ENCODE data around the gene STK38L. TPM values are rescaled to one million over a fixed set of nuclear protein-coding genes. Genes with fewer than 3 reads are reported as not detected.

The STK38L gene
- total and polyA plus RNA-seq, 2 donors (not counting 1 experiment from before 2014, with no cell fraction given), result 16.5 to 19.9 TPM

DNA sequence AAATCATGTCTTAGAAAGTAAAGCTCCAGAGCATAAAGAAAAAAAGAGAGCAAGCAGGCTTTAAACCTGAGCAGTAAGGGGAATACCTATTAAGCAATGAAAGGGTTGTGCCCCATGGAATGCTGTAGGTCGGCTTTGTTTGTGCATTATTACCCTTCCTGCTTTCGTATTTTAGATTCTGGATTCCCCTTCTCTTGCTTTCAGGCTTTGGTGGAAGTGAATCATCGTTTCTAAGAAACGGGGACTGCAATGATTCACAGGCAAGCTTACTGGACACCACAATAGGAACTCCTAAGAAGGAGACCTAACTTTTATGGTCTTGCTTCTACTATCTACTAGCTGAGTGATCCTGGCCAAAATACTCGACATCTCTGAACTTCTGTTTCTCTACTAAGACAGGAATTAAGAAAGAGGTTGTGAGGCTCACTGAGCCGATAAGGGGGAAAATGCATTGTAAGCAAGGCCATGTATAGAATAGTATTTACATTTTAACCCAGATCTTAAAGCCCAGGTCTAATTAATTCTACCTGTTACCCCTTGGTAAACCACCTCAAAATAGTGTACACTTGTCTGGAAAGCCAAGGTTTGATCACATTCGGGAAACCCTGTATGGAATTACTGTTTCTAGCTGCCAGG is 87.3 kb downstream of the STK38L start:
- Histone ChIP-seq H3K9ac (ENCODE audit: insufficient read depth, low read length) (no peak overlapping the region), H2AFZ (ENCODE audit: low read length) (no peak overlapping the region), H4K20me1 (ENCODE audit: control insufficient read depth, extremely low read depth, insufficient read depth, low read length) (no peaks in the 10 kb centered on the region), H3K27ac (ENCODE audit: insufficient read depth, low read length) (peak overlapping the region; percentile 81), H3K9me3 (ENCODE audit: control insufficient read depth, insufficient read depth, low read depth, low read length) (no peaks in the 10 kb centered on the region), H3K4me2 (ENCODE audit: extremely low read depth, insufficient read depth, low read length) (peak overlapping the region; percentile 99), H3K36me3 (ENCODE audit: control insufficient read depth, insufficient read depth, low read length) (no peaks in the 10 kb centered on the region), H3K4me1 (ENCODE audit: control insufficient read depth, extremely low read depth, insufficient read depth, low read length) (peaks cover 13% of the 10 kb centered on the region), H3K4me3 (replicated peaks in 1 of 4; ENCODE audit: control extremely low read depth in 1 of 4, insufficient read depth in 1 of 4, low read depth in 3 of 4, low read length in 4 of 4) (peak overlapping the region; percentile 4 to 37 (median 12)), H3K79me2 (ENCODE audit: control insufficient read depth, insufficient read depth, low read length) (peaks cover 31% of the 10 kb centered on the region), H3K27me3 (ENCODE audit: control insufficient read depth, insufficient read depth, low read length) (no peaks in the 10 kb centered on the region)
- peak; percentile 86 to 97 for DNase-seq (ENCODE audit: low read depth in 2 of 2)
- TF ChIP-seq EZH2 (IDR thresholded peaks at IDR 0.05; ENCODE audit: low read length, missing control alignments), result no peak
- TF ChIP-seq, protein P1, sequence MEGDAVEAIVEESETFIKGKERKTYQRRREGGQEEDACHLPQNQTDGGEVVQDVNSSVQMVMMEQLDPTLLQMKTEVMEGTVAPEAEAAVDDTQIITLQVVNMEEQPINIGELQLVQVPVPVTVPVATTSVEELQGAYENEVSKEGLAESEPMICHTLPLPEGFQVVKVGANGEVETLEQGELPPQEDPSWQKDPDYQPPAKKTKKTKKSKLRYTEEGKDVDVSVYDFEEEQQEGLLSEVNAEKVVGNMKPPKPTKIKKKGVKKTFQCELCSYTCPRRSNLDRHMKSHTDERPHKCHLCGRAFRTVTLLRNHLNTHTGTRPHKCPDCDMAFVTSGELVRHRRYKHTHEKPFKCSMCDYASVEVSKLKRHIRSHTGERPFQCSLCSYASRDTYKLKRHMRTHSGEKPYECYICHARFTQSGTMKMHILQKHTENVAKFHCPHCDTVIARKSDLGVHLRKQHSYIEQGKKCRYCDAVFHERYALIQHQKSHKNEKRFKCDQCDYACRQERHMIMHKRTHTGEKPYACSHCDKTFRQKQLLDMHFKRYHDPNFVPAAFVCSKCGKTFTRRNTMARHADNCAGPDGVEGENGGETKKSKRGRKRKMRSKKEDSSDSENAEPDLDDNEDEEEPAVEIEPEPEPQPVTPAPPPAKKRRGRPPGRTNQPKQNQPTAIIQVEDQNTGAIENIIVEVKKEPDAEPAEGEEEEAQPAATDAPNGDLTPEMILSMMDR (conservative IDR thresholded peaks at IDR 0.05 in 1 of 2, IDR thresholded peaks at IDR 0.05 in 1 of 2; ENCODE audit: low read depth in 1 of 2, low read length in 2 of 2), result no peak

DNA sequence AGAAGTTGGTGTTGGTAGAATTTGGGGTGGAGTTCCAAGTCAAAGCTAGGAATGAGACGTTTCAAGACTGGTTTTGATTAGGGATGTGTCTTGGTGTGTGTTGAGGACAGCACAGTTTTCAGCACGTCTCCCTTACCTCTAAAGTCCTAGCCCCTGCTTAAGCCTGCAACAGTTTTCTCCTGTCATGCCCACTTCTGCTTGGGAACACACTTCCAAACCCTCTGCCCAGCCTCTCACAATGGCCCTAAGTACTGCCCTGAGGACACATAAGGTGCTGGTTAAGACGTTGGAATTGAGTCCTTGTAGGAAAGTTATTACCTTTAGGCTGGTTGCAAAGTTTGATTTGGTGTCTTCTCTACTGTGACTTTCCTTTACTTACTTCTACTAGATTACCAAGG is 87.8 kb downstream of the STK38L start:
- peak overlapping the region; percentile 58 to 84 (median 76) for H3K4me3 ChIP-seq (replicated peaks in 1 of 4; ENCODE audit: control extremely low read depth in 1 of 4, insufficient read depth in 1 of 4, low read depth in 3 of 4, low read length in 4 of 4)
- no peak overlapping the region for H3K9ac ChIP-seq (ENCODE audit: insufficient read depth, low read length)
- H3K27me3 ChIP-seq (ENCODE audit: control insufficient read depth, insufficient read depth, low read length), result no peaks in the 10 kb centered on the region
- no peak for DNase-seq (ENCODE audit: low read depth in 2 of 2)
- no peaks in the 10 kb centered on the region for H3K9me3 ChIP-seq (ENCODE audit: control insufficient read depth, insufficient read depth, low read depth, low read length)
- no peaks in the 10 kb centered on the region for H4K20me1 ChIP-seq (ENCODE audit: control insufficient read depth, extremely low read depth, insufficient read depth, low read length)
- TF ChIP-seq EZH2 (IDR thresholded peaks at IDR 0.05; ENCODE audit: low read length, missing control alignments), result no peak
- TF ChIP-seq, protein P1 (conservative IDR thresholded peaks at IDR 0.05 in 1 of 2, IDR thresholded peaks at IDR 0.05 in 1 of 2; ENCODE audit: low read depth in 1 of 2, low read length in 2 of 2), result no peak
- peak overlapping the region; percentile 99 for H3K4me2 ChIP-seq (ENCODE audit: extremely low read depth, insufficient read depth, low read length)
- H3K27ac ChIP-seq (ENCODE audit: insufficient read depth, low read length), result peak overlapping the region; percentile 81
- H3K4me1 ChIP-seq (ENCODE audit: control insufficient read depth, extremely low read depth, insufficient read depth, low read length), result peaks cover 13% of the 10 kb centered on the region
- peaks cover 31% of the 10 kb centered on the region for H3K79me2 ChIP-seq (ENCODE audit: control insufficient read depth, insufficient read depth, low read length)
- peak overlapping the region; percentile 92 for H2AFZ ChIP-seq (ENCODE audit: low read length)
- no peaks in the 10 kb centered on the region for H3K36me3 ChIP-seq (ENCODE audit: control insufficient read depth, insufficient read depth, low read length)

DNA sequence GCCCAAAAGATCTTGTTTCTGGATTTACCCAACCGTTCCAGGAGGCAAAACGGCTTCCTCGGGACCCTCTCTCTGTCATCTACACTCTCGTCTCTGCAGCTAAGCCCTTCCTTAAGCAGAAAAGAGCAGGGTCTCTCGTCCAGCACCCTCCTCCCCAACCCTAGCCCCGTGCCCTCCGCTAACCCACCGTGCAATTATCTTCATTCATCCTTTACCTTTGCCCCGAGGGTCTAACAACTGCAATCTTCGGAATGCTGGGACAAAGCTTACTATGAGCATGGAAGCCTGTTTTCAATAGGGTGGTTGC is 88.3 kb downstream of the STK38L start:
- Histone ChIP-seq H3K4me1 (ENCODE audit: control insufficient read depth, extremely low read depth, insufficient read depth, low read length) (peaks cover 13% of the 10 kb centered on the region), H4K20me1 (ENCODE audit: control insufficient read depth, extremely low read depth, insufficient read depth, low read length) (no peaks in the 10 kb centered on the region), H3K4me2 (ENCODE audit: extremely low read depth, insufficient read depth, low read length) (peak overlapping the region; percentile 99), H3K36me3 (ENCODE audit: control insufficient read depth, insufficient read depth, low read length) (no peaks in the 10 kb centered on the region), H3K27me3 (ENCODE audit: control insufficient read depth, insufficient read depth, low read length) (no peaks in the 10 kb centered on the region), H3K9me3 (ENCODE audit: control insufficient read depth, insufficient read depth, low read depth, low read length) (no peaks in the 10 kb centered on the region), H3K9ac (ENCODE audit: insufficient read depth, low read length) (peak overlapping the region; percentile 82), H3K4me3 (replicated peaks in 1 of 4; ENCODE audit: control extremely low read depth in 1 of 4, insufficient read depth in 1 of 4, low read depth in 3 of 4, low read length in 4 of 4) (peak overlapping the region; percentile 58 to 84 (median 76)), H3K79me2 (ENCODE audit: control insufficient read depth, insufficient read depth, low read length) (peaks cover 32% of the 10 kb centered on the region), H3K27ac (ENCODE audit: insufficient read depth, low read length) (peak overlapping the region; percentile 81), H2AFZ (ENCODE audit: low read length) (peak overlapping the region; percentile 92)
- TF ChIP-seq EZH2 (IDR thresholded peaks at IDR 0.05; ENCODE audit: low read length, missing control alignments), result no peak
- TF ChIP-seq, protein P1 (conservative IDR thresholded peaks at IDR 0.05 in 1 of 2, IDR thresholded peaks at IDR 0.05 in 1 of 2; ENCODE audit: low read depth in 1 of 2, low read length in 2 of 2), result no peak
- no peak for DNase-seq (ENCODE audit: low read depth in 2 of 2)

Data from fibroblast of lung (primary cell).